ENCODE data around the gene ALG3. TPM values are rescaled to one million over a fixed set of nuclear protein-coding genes. Genes with fewer than 3 reads are reported as not detected.
"Not testable (repeated sequence)": the region's sequence is repeated elsewhere in the genome, so short reads cannot be mapped to it uniquely, and the experiment has no call there.

Gene ALG3
- polyA plus RNA-seq, 1 donor from 2014 or later = 72.3 TPM

DNA sequence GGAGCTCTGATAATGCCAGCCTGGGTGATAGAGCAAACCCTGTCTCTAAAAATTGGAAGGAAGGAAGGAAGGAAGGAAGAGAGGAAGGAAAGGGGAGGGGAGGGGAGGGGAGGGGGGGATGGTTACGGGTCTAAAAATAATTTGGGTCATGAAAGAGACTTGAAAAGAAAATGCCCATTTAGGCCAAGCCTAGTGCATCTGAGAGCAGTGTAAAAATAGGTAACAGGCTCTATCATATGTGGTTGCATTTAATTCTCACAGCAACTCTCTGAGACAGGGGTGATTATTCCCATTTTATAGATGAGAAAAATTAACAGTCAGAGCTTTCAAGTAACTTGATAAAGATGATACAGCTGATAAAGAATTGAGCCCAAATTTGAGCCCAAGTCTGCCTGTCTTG, 23.5 kb upstream of the ALG3 start:
- Mint-ChIP-seq H3K9me3 (peaks cover 0 to 3% (median 0%) of the 10 kb centered on the region in 3 donors), H3K4me1 (peaks cover 0 to 1% (median 0%) of the 10 kb centered on the region in 3 donors), H3K27ac (no peak overlapping the region), H3K27me3 (peaks cover 41% of the 10 kb centered on the region), H3K4me3 (peak overlapping the region in 1 of 4 donors; percentile 59), H3K36me3 (peaks cover 4% of the 10 kb centered on the region)

GRCh38 chr3:184267249-184267648, 18.5 kb upstream of the ALG3 start:
- not testable (repeated sequence) for H3K4me3 Mint-ChIP-seq, H3K27ac Mint-ChIP-seq, H3K36me3 Mint-ChIP-seq, H3K9me3 Mint-ChIP-seq, H3K4me1 Mint-ChIP-seq
- H3K27me3 Mint-ChIP-seq = peaks cover 35% of the 10 kb centered on the region

GRCh38 chr3:184262764-184263179, 14.0 kb upstream of the ALG3 start:
- peak overlapping the region in 2 of 4 donors; percentile 34 to 55 for H3K4me3 Mint-ChIP-seq
- peaks cover 8 to 13% (median 12%) of the 10 kb centered on the region in 3 donors for H3K4me1 Mint-ChIP-seq
- peaks cover 0 to 5% (median 0%) of the 10 kb centered on the region in 3 donors for H3K9me3 Mint-ChIP-seq
- peaks cover 8% of the 10 kb centered on the region for H3K36me3 Mint-ChIP-seq
- no peak overlapping the region for H3K27ac Mint-ChIP-seq
- peaks cover 37% of the 10 kb centered on the region for H3K27me3 Mint-ChIP-seq

DNA sequence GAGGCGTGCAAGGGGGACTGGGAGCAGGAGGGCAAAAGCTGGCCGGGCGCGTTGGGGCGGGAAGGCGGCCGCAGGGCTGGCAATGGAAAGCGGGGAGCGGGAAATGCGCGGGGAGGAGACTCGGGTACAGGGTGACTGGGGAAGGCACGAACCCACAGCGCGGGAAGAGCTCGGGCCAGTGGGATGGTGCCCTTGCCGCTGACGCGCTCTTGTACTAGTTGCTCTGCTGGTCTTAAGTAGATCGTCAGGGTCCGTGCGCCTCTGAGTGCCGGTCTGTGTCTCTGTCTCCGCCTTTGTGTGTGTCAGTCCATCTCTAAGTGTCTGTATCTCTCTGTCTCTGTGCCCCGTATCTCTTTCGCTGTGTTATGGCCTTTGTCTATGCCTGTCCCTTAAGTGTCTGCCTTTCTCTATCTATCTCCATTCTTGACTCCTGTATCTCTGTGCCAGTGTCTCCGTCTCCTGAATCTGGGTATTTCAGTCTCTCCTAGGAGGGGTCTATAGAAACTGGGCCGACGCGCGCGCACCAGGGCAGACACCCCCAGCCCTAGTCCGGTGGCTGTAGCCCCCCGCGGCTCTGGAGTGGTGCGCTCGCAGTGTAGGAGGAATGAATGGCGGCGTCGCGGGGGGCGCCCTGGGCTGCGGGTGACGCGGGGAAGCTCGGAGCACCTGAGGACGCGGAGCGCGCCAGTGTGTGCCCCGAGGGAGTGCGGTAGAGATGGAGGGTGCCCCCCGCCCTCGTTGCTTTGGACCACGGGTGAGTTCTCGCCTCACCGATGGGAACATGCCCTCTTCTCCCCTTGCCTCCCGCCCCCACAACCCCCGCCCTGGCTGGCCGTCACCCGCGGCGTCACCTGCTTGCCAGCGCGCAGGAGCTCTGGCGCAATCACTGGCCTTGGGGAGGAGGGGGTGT, 13.3 kb upstream of the ALG3 start:
- H3K36me3 Mint-ChIP-seq = peaks cover 4% of the 10 kb centered on the region
- peak overlapping the region; percentile 39 to 92 (median 88) for H3K4me3 Mint-ChIP-seq
- H3K27me3 Mint-ChIP-seq = peaks cover 31% of the 10 kb centered on the region
- peaks cover 8 to 13% (median 12%) of the 10 kb centered on the region in 3 donors for H3K4me1 Mint-ChIP-seq
- H3K9me3 Mint-ChIP-seq = no peaks in the 10 kb centered on the region
- peak overlapping the region in 2 of 3 donors; percentile 84 to 86 for H3K27ac Mint-ChIP-seq

DNA sequence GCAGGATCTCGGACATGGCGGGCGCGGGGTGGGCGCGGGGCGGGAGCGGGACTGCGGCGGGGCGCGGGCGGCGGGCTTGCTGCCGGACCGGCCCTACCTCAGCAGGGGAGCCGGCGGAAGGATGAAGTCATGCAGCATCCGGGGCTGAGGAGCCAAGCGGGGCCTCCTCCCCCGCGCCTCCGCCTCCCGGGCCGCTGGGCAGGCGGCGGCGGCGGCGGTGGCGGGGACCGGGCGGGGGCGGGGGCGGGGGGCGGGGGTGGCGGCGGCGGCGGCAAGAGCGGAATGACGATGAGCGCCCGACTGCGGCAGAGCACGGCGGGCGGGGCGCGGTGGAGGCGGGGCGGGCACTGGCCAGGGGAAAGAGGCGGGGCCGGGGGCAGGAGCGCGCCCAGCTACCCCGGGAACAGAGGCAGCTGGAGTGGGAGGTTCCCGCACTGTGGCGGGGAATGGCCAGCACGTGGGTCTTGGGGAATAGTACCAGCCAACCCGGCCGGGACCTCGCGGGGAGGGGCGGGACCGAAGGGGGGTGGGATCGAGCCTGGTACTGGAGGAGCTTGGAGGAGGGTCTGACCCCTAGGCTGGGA, 12.6 kb upstream of the ALG3 start, which contains the start of gene CAMK2N2:
Gene CAMK2N2, minus strand, starts transcription at position 284 of the 584 bp plus-strand sequence. Its CDS starts 268 bp downstream, at position 16.
- H3K4me3 Mint-ChIP-seq = peak within 1 kb of the TSS; percentile 79 to 94 (median 88)
- peaks cover 31% of the 10 kb centered on the region for H3K27me3 Mint-ChIP-seq
- peaks cover 4% of the 10 kb centered on the region for H3K36me3 Mint-ChIP-seq
- peak within 1 kb of the TSS in 2 of 3 donors; percentile 84 to 86 for H3K27ac Mint-ChIP-seq
- no peaks in the 10 kb centered on the region for H3K9me3 Mint-ChIP-seq
- peaks cover 8 to 13% (median 12%) of the 10 kb centered on the region in 3 donors for H3K4me1 Mint-ChIP-seq

DNA sequence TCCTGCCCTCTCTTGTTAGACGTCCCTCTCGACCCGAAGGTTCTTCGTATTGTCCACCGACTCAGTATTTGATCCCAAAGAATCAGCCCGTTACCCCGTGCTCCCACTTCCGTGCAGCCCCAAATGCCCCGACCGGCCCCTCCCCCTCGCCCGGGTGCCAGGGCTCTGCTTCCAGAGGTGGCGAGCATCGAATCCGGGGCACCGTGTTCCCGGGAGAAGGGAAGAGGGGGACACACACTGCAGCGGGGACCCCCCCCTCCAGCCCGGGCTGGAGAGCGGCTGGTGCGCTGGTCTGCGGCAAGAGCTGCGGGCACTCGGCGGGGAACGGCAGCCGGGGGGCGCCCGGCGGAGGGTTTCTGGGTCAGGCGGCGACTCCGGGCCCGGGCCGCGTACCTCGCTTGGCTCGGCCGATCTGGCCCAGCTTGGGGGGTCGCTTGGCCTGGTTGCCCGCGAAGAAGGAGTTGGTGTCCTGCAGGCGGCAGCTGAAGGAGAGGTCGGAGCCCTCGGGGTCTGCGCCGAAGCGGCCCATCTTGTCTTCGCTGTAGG, 12.0 kb upstream of the ALG3 start:
- Mint-ChIP-seq H3K4me1 (peaks cover 8 to 13% (median 12%) of the 10 kb centered on the region in 3 donors), H3K27ac (no peak overlapping the region), H3K9me3 (no peaks in the 10 kb centered on the region), H3K27me3 (peaks cover 29% of the 10 kb centered on the region), H3K36me3 (peaks cover 4% of the 10 kb centered on the region), H3K4me3 (peak overlapping the region; percentile 68 to 94 (median 84))

- H3K4me1 Mint-ChIP-seq = peaks cover 8 to 13% (median 12%) of the 10 kb centered on the region in 3 donors
- peaks cover 30% of the 10 kb centered on the region for H3K27me3 Mint-ChIP-seq
- peak overlapping the region; percentile 68 to 94 (median 84) for H3K4me3 Mint-ChIP-seq
- H3K9me3 Mint-ChIP-seq = no peaks in the 10 kb centered on the region
- peaks cover 6% of the 10 kb centered on the region for H3K36me3 Mint-ChIP-seq
- peak overlapping the region in 1 of 3 donors; percentile 28 for H3K27ac Mint-ChIP-seq
Measured at GRCh38 chr3:184259878-184260723, 11.3 kb upstream of the ALG3 start.

GRCh38 chr3:184259396-184259877, 10.7 kb upstream of the ALG3 start:
- H3K4me1 Mint-ChIP-seq = peaks cover 8 to 13% (median 12%) of the 10 kb centered on the region in 3 donors
- H3K27ac Mint-ChIP-seq = peak overlapping the region in 2 of 3 donors; percentile 14 to 26
- H3K9me3 Mint-ChIP-seq = no peaks in the 10 kb centered on the region

DNA sequence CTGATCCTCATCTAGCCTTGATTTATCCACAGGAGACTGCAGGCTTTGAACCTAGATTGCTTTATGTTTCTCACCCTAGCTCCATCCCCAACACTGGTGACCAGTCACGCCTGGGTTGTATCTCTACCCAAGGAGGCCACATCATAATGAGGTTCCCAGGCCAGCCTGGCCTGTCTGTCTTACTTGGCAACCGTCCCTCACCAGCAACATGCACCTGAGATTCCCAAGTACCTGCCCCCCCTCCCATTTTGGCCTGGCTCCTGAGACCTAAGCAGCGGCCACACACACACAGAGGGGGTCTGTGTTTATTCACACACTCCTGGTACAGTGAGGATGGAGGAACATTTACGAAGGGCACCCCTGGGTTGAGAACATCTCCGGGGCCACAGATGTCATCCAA, 10.2 kb upstream of the ALG3 start:
- H3K36me3 Mint-ChIP-seq = peaks cover 6% of the 10 kb centered on the region
- H3K9me3 Mint-ChIP-seq = no peaks in the 10 kb centered on the region
- H3K27ac Mint-ChIP-seq = peak overlapping the region in 1 of 3 donors; percentile 26
- H3K4me1 Mint-ChIP-seq = peaks cover 8 to 13% (median 12%) of the 10 kb centered on the region in 3 donors
- H3K27me3 Mint-ChIP-seq = peaks cover 26% of the 10 kb centered on the region
- H3K4me3 Mint-ChIP-seq = peak overlapping the region; percentile 25 to 81 (median 44)

More at GRCh38 chr3:184259396-184259877, 10.7 kb upstream of the ALG3 start:
- peaks cover 6% of the 10 kb centered on the region for H3K36me3 Mint-ChIP-seq
- peaks cover 26% of the 10 kb centered on the region for H3K27me3 Mint-ChIP-seq
- H3K4me3 Mint-ChIP-seq = peak overlapping the region in 3 of 4 donors; percentile 27 to 61 (median 50)

DNA sequence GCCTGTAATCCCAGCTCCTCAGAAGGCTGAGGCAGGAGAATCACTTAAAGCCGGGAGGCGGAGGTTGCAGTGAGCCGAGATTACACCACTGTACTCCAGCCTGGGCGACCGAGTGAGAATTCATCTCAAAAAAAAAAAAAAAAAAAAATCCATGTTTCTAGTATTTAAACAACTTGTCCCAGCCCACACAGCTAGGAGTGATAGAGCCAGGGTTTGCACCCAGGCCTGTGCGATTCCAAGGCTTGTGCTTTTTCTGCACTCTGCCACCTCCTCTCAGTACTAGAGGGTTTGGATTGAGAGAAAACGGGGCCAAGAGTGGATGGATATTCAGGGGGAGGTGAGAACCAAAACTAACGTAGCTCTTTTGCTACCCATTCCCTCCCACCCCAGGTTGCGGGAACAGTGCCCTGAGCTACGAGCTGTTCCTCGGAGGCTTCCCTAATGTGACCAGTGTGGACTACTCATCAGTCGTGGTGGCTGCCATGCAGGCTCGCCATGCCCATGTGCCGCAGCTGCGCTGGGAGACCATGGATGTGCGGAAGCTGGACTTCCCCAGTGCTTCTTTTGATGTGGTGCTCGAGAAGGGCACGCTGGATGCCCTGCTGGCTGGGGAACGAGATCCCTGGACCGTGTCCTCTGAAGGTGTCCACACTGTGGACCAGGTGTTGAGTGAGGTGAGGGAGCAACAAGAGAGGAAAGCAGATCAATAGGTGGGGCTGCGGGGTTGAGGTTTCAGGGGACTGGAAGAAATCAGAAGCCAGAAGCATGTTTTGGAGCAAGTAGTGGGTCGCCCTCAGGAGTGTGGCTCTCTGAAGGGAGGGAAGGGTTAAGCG, 8.5 kb upstream of the ALG3 start:
- peaks cover 16% of the 10 kb centered on the region for H3K27me3 Mint-ChIP-seq
- peak overlapping the region in 1 of 3 donors; percentile 11 for H3K27ac Mint-ChIP-seq
- peaks cover 6% of the 10 kb centered on the region for H3K36me3 Mint-ChIP-seq
- H3K4me3 Mint-ChIP-seq = peak overlapping the region in 2 of 4 donors; percentile 35 to 54
- peaks cover 8 to 12% (median 11%) of the 10 kb centered on the region in 3 donors for H3K4me1 Mint-ChIP-seq
- H3K9me3 Mint-ChIP-seq = no peaks in the 10 kb centered on the region

GRCh38 chr3:184255291-184256039, 6.7 kb upstream of the ALG3 start:
- peaks cover 6% of the 10 kb centered on the region for H3K36me3 Mint-ChIP-seq
- H3K27me3 Mint-ChIP-seq = peaks cover 7% of the 10 kb centered on the region
- H3K27ac Mint-ChIP-seq = no peak overlapping the region
- H3K9me3 Mint-ChIP-seq = no peaks in the 10 kb centered on the region
- peaks cover 2 to 5% (median 4%) of the 10 kb centered on the region in 3 donors for H3K4me1 Mint-ChIP-seq
- H3K4me3 Mint-ChIP-seq = peak overlapping the region in 1 of 4 donors; percentile 28

- Mint-ChIP-seq H3K36me3 (no peaks in the 10 kb centered on the region), H3K27ac (peak overlapping the region; percentile 84 to 100 (median 90)), H3K4me1 (peaks cover 6 to 10% (median 9%) of the 10 kb centered on the region in 3 donors), H3K9me3 (no peaks in the 10 kb centered on the region), H3K4me3 (peak overlapping the region; percentile 91 to 100 (median 98)), H3K27me3 (no peaks in the 10 kb centered on the region)
Measured at GRCh38 chr3:184250167-184250828, 1.5 kb upstream of the ALG3 start.

Measured in IgD-negative memory B cell (primary cell).